PFSK-1 (cell line): ENCODE data around the gene SUPT7L.

Experiments
- POLR2AphosphoS5 ChIP-seq: IDR thresholded peaks from 2 replicates; pipeline ENCODE4 v1.6.1; 2012; ENCODE audit warnings: low read depth, mild to moderate bottlenecking, control low read depth, low read length, moderate library complexity
- SIN3A ChIP-seq: IDR thresholded peaks from 2 replicates; pipeline ENCODE4 v1.6.1; 2012; ENCODE audit warnings: mild to moderate bottlenecking, low read length, moderate library complexity, borderline replicate concordance; ENCODE audit not compliant: insufficient read depth

GRCh38 chr2:27667446-27667845, 4.0 kb upstream of the SUPT7L start:
- TF ChIP-seq POLR2AphosphoS5 (no peak), SIN3A (no peak)
